ENCODE measurements around the gene SSBP2.

DNA sequence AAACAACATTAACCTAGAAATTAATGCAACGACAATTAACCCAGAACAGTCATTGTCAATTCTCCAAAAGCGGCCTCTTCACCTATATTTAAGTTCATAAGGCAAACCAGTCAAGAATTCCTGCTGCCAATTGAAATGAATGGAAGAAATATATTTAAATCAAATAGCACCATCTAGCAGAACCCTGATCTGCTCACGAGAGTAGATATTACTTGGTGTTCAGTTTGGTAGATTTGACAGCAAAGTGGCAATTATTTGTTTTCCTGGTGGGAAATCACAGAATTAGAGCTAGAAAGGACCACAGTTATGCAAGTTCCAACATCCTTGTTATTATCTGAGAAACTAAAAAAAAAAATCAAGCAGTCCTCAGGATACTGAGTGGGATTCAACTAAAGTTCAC is 2.3 kb downstream of the SSBP2 start:
- TF ChIP-seq, protein P1, sequence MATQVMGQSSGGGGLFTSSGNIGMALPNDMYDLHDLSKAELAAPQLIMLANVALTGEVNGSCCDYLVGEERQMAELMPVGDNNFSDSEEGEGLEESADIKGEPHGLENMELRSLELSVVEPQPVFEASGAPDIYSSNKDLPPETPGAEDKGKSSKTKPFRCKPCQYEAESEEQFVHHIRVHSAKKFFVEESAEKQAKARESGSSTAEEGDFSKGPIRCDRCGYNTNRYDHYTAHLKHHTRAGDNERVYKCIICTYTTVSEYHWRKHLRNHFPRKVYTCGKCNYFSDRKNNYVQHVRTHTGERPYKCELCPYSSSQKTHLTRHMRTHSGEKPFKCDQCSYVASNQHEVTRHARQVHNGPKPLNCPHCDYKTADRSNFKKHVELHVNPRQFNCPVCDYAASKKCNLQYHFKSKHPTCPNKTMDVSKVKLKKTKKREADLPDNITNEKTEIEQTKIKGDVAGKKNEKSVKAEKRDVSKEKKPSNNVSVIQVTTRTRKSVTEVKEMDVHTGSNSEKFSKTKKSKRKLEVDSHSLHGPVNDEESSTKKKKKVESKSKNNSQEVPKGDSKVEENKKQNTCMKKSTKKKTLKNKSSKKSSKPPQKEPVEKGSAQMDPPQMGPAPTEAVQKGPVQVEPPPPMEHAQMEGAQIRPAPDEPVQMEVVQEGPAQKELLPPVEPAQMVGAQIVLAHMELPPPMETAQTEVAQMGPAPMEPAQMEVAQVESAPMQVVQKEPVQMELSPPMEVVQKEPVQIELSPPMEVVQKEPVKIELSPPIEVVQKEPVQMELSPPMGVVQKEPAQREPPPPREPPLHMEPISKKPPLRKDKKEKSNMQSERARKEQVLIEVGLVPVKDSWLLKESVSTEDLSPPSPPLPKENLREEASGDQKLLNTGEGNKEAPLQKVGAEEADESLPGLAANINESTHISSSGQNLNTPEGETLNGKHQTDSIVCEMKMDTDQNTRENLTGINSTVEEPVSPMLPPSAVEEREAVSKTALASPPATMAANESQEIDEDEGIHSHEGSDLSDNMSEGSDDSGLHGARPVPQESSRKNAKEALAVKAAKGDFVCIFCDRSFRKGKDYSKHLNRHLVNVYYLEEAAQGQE (IDR thresholded peaks at IDR 0.05; ENCODE audit: insufficient replicate concordance, low read depth): no peak
- TF ChIP-seq, protein P2, sequence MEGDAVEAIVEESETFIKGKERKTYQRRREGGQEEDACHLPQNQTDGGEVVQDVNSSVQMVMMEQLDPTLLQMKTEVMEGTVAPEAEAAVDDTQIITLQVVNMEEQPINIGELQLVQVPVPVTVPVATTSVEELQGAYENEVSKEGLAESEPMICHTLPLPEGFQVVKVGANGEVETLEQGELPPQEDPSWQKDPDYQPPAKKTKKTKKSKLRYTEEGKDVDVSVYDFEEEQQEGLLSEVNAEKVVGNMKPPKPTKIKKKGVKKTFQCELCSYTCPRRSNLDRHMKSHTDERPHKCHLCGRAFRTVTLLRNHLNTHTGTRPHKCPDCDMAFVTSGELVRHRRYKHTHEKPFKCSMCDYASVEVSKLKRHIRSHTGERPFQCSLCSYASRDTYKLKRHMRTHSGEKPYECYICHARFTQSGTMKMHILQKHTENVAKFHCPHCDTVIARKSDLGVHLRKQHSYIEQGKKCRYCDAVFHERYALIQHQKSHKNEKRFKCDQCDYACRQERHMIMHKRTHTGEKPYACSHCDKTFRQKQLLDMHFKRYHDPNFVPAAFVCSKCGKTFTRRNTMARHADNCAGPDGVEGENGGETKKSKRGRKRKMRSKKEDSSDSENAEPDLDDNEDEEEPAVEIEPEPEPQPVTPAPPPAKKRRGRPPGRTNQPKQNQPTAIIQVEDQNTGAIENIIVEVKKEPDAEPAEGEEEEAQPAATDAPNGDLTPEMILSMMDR (IDR thresholded peaks at IDR 0.05; ENCODE audit: insufficient read depth, low read length): no peak
- TF ChIP-seq SPI1 (IDR thresholded peaks at IDR 0.05; ENCODE audit: borderline replicate concordance, low read depth): no peak
- TF ChIP-seq POLR2AphosphoS5 (IDR thresholded peaks at IDR 0.05; ENCODE audit: low read depth): no peak

All from HL-60 (cell line).